Measurements from ENCODE around the gene LDLR. TPM values are rescaled to one million over a fixed set of nuclear protein-coding genes. Genes with fewer than 3 reads are reported as not detected.
"Not testable (repeated sequence)": the region's sequence is repeated elsewhere in the genome, so short reads cannot be mapped to it uniquely, and the experiment has no call there.

Gene LDLR
- total RNA-seq, 1 donor from 2014 or later = 22.1 TPM

- intact Hi-C loops (cut with DNase I) = loop anchor here (2.0 kb wide), 1 partner anchor 96 kb away; no protein-coding TSS in a partner anchor
- peak; percentile 92 for DNase-seq (ENCODE audit: low spot score)
These were observed 41.7 kb downstream of the LDLR start for GRCh38 chr19:11130824-11131455.

GRCh38 chr19:11131471-11131870 is 42.2 kb downstream of the LDLR start:
- intact Hi-C loops (cut with DNase I) = loop anchor here (2.0 kb wide), 1 partner anchor 97 kb away; no protein-coding TSS in a partner anchor
- no peak for DNase-seq (ENCODE audit: low spot score)

GRCh38 chr19:11136400-11137101 is 47.3 kb downstream of the LDLR start:
- intact Hi-C loops (cut with DNase I) = loop anchor here (2.0 kb wide), 1 partner anchor 346 kb away; no protein-coding TSS in a partner anchor

GRCh38 chr19:11137542-11138384 is 48.5 kb downstream of the LDLR start:
- intact Hi-C loops (cut with DNase I) = loop anchor here (1.0 to 2.0 kb wide), 2 partner anchors 66 to 345 kb away; no protein-coding TSS in a partner anchor
- peak; percentile 90 for DNase-seq (ENCODE audit: low spot score)

More at GRCh38 chr19:11136400-11137101, 47.3 kb downstream of the LDLR start:
- DNase-seq (ENCODE audit: low spot score) = no peak

GRCh38 chr19:11138601-11139300 is 49.5 kb downstream of the LDLR start:
- intact Hi-C loops (cut with DNase I) = loop anchor here (1.0 kb wide), 1 partner anchor 65 kb away; no protein-coding TSS in a partner anchor

GRCh38 chr19:11140023-11140538 is 50.8 kb downstream of the LDLR start:
- intact Hi-C loops (cut with DNase I) = loop anchor here (5.0 kb wide), 1 partner anchor 48 kb away; no protein-coding TSS in a partner anchor

More at GRCh38 chr19:11138601-11139300, 49.5 kb downstream of the LDLR start:
- peak; percentile 89 for DNase-seq (ENCODE audit: low spot score)

GRCh38 chr19:11140896-11141295 is 51.6 kb downstream of the LDLR start:
- intact Hi-C loops (cut with DNase I) = loop anchor here (5.0 kb wide), 1 partner anchor 49 kb away; no protein-coding TSS in a partner anchor
- no peak for DNase-seq (ENCODE audit: low spot score)

More at GRCh38 chr19:11140023-11140538, 50.8 kb downstream of the LDLR start:
- DNase-seq (ENCODE audit: low spot score) = not testable (repeated sequence)

- DNase-seq (ENCODE audit: low spot score) = no peak
- intact Hi-C loops (cut with DNase I) = loop anchor here (2.0 to 5.0 kb wide), 2 partner anchors 17 to 50 kb away; no protein-coding TSS in a partner anchor
These were observed 52.8 kb downstream of the LDLR start for GRCh38 chr19:11141937-11142527.

GRCh38 chr19:11142528-11143171 is 53.4 kb downstream of the LDLR start:
- intact Hi-C loops (cut with DNase I) = loop anchor here (2.0 to 5.0 kb wide), 2 partner anchors 16 to 50 kb away; no protein-coding TSS in a partner anchor
- DNase-seq (ENCODE audit: low spot score) = peak; percentile 94

GRCh38 chr19:11145536-11145924 is 56.3 kb downstream of the LDLR start:
- no peak for DNase-seq (ENCODE audit: low spot score)
- intact Hi-C loops (cut with DNase I) = no loop called here

- intact Hi-C loops (cut with DNase I) = no loop called here
These were observed 58.7 kb downstream of the LDLR start for GRCh38 chr19:11148001-11148400.

GRCh38 chr19:11151181-11151580 is 61.9 kb downstream of the LDLR start:
- DNase-seq (ENCODE audit: low spot score) = no peak
- intact Hi-C loops (cut with DNase I) = no loop called here

More at GRCh38 chr19:11148001-11148400, 58.7 kb downstream of the LDLR start:
- no peak for DNase-seq (ENCODE audit: low spot score)

GRCh38 chr19:11152318-11153062 is 63.2 kb downstream of the LDLR start:
- peak; percentile 80 for DNase-seq (ENCODE audit: low spot score)
- intact Hi-C loops (cut with DNase I) = no loop called here

GRCh38 chr19:11154683-11155047 is 65.4 kb downstream of the LDLR start:
- no peak for DNase-seq (ENCODE audit: low spot score)

GRCh38 chr19:11155373-11156120 is 66.3 kb downstream of the LDLR start, which contains the start of gene SPC24:
Gene SPC24, minus strand, starts transcription at chr19:11155782. Its CDS starts 6 bp downstream, at chr19:11155776.
- intact Hi-C loops (cut with DNase I) = loop anchor here (2.0 kb wide), 1 partner anchor 33 kb away; no protein-coding TSS in a partner anchor
- DNase-seq (ENCODE audit: low spot score) = peak; percentile 98

More at GRCh38 chr19:11154683-11155047, 65.4 kb downstream of the LDLR start:
- intact Hi-C loops (cut with DNase I) = no loop called here

All from cardiac septum (tissue), 1 donor.